ENCODE measurements around the gene WSCD2.

- TF ChIP-seq POLR2A (IDR thresholded peaks at IDR 0.05; ENCODE audit: low read depth, low read length) (no peak), CTCF (conservative IDR thresholded peaks at IDR 0.05; ENCODE audit: low read depth, low read length) (no peak), RAD21 (IDR thresholded peaks at IDR 0.05; ENCODE audit: low read length) (no peak), MAFK (IDR thresholded peaks at IDR 0.05; ENCODE audit: low read depth, low read length) (no peak), BHLHE40 (IDR thresholded peaks at IDR 0.05; ENCODE audit: low read depth, low read length) (no peak), SMC3 (IDR thresholded peaks at IDR 0.05; ENCODE audit: low read depth, low read length) (no peak), USF2 (IDR thresholded peaks at IDR 0.05; ENCODE audit: low read depth, low read length) (no peak), CEBPB (IDR thresholded peaks at IDR 0.05; ENCODE audit: low read depth, low read length) (no peak), MAZ (IDR thresholded peaks at IDR 0.05; ENCODE audit: borderline replicate concordance, low read depth, low read length) (no peak), CHD1 (IDR thresholded peaks at IDR 0.05; ENCODE audit: low read depth, low read length) (no peak), RFX5 (IDR thresholded peaks at IDR 0.05; ENCODE audit: low read depth, low read length) (no peak), FOS (IDR thresholded peaks at IDR 0.05; ENCODE audit: low read depth, low read length) (no peak)
- TF ChIP-seq, protein P1, sequence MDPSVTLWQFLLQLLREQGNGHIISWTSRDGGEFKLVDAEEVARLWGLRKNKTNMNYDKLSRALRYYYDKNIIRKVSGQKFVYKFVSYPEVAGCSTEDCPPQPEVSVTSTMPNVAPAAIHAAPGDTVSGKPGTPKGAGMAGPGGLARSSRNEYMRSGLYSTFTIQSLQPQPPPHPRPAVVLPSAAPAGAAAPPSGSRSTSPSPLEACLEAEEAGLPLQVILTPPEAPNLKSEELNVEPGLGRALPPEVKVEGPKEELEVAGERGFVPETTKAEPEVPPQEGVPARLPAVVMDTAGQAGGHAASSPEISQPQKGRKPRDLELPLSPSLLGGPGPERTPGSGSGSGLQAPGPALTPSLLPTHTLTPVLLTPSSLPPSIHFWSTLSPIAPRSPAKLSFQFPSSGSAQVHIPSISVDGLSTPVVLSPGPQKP (IDR thresholded peaks at IDR 0.05; ENCODE audit: borderline replicate concordance, low read depth, low read length), result no peak
Observed at GRCh38 chr12:108185002-108185401, 55.9 kb downstream of the WSCD2 start.

Data from IMR-90 (cell line).